Measurements from ENCODE around the gene HCN2.

Gene HCN2

GRCh38 chr19:595326-596262, 5.9 kb downstream of the HCN2 start:
- POLR2A ChIA-PET, result no interaction called here
- CTCF ChIA-PET, result interaction anchor here (1.1 to 1.6 kb wide), 3 partner anchors 10 to 16 kb away, joined by 3 read pairs; no protein-coding TSS in a partner anchor
- no peak for DNase-seq (ENCODE audit: extremely low spot score)
- TF ChIP-seq, protein P1, sequence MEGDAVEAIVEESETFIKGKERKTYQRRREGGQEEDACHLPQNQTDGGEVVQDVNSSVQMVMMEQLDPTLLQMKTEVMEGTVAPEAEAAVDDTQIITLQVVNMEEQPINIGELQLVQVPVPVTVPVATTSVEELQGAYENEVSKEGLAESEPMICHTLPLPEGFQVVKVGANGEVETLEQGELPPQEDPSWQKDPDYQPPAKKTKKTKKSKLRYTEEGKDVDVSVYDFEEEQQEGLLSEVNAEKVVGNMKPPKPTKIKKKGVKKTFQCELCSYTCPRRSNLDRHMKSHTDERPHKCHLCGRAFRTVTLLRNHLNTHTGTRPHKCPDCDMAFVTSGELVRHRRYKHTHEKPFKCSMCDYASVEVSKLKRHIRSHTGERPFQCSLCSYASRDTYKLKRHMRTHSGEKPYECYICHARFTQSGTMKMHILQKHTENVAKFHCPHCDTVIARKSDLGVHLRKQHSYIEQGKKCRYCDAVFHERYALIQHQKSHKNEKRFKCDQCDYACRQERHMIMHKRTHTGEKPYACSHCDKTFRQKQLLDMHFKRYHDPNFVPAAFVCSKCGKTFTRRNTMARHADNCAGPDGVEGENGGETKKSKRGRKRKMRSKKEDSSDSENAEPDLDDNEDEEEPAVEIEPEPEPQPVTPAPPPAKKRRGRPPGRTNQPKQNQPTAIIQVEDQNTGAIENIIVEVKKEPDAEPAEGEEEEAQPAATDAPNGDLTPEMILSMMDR (IDR thresholded peaks at IDR 0.05; ENCODE audit: control extremely low read depth, extremely low read depth, low read depth, missing control alignments), result no peak

GRCh38 chr19:596263-596655, 6.6 kb downstream of the HCN2 start:
- CTCF ChIA-PET, result interaction anchor here (1.1 to 1.2 kb wide), 2 partner anchors 11 to 16 kb away, joined by 3 read pairs; no protein-coding TSS in a partner anchor
- POLR2A ChIA-PET, result no interaction called here
- TF ChIP-seq, protein P1 (IDR thresholded peaks at IDR 0.05; ENCODE audit: control extremely low read depth, extremely low read depth, low read depth, missing control alignments), result no peak
- no peak for DNase-seq (ENCODE audit: extremely low spot score)

DNA sequence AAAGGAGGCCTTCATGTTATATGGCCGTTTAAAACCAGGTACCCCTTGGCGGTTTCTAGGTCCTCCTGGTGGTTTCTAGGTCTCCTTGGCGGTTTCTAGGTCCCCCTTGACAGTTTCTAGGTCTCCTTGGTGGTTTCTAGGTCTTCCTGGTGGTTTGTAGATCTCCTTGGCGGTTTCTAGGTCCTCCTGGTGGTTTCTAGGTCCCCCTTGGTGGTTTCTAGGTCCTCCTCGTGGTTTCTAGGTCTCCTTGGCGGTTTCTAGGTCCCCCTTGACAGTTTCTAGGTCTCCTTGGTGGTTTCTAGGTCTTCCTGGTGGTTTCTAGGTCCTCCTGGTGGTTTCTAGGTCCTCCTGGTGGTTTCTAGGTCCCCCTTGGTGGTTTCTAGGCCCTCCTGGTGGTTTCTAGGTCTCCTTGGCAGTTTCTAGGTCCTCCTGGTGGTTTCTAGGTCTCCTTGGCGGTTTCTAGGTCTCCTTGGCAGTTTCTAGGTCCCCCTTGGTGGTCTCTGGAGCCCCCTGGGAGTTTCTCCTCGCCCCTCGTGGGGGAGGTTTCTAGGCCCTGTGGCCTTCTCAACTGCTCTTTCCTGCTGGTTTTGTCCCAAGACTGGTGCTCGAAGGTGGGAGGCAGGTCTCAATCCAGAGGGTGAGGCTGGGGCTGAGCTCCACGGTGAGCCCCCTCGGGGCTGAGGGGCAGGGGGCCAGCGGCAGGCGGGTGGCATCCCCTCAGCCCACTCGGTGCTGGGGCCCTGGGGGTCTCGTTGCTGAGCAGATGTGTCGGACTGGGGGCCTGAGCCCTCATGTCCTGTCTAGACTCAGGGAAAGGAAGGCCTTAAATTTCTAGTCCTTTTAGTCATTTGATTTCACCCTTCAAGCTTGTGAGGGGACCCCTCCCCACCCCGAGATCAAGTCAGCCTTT, 8.0 kb downstream of the HCN2 start:
- no peak for DNase-seq (ENCODE audit: extremely low spot score)
- POLR2A ChIA-PET, result no interaction called here
- TF ChIP-seq, protein P1 (IDR thresholded peaks at IDR 0.05; ENCODE audit: control extremely low read depth, extremely low read depth, low read depth, missing control alignments), result no peak
- CTCF ChIA-PET, result no interaction called here

GRCh38 chr19:601310-601709, 11.6 kb downstream of the HCN2 start:
- TF ChIP-seq, protein P1 (IDR thresholded peaks at IDR 0.05; ENCODE audit: control extremely low read depth, extremely low read depth, low read depth, missing control alignments), result no peak
- ChIA-PET POLR2A (no interaction called here), CTCF (no interaction called here)
- no peak for DNase-seq (ENCODE audit: extremely low spot score)

DNA sequence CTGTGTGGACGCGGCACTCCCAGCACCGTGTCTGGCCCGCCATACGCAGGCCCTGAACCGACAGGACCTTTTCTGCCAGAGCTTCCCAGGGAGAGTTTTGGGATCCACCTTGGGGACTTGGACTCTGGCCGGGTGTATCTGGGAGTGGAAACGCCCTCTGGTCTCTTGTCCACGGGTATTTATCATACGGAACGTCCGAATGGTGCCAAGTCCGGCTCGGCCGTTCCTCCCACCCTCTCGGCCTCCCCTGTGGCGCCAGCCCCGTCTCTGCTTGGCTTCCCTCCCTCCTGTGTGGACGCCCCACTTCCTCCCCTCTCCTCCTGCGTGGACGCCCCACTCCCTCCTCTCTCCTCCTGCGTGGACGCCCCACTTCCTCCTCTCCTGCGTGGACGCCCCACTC, 12.1 kb downstream of the HCN2 start:
- CTCF ChIA-PET, result no interaction called here
- TF ChIP-seq, protein P1 (IDR thresholded peaks at IDR 0.05; ENCODE audit: control extremely low read depth, extremely low read depth, low read depth, missing control alignments), result no peak
- POLR2A ChIA-PET, result no interaction called here
- DNase-seq (ENCODE audit: extremely low spot score), result no peak
